Lower leg skin (tissue), 3 donors: ENCODE data around the gene ABCA13.

Experiments used
- POLR2A ChIP-seq, 2 donors: fragments of 450-650 bp; IDR thresholded peaks; one replicate each; pipeline ENCODE4 v1.6.1; 2016 to 2017; ENCODE audit warnings: antibody characterized with exemption in 2 of 2, mild to moderate bottlenecking in 1 of 2, moderate library complexity in 1 of 2
- TF ChIP-seq, protein P1 (sequence below), 3 donors: fragments of 450-650 bp; IDR thresholded peaks; one replicate each; pipeline ENCODE4 v1.5.1; 2016; ENCODE audit warnings: antibody characterized with exemption in 3 of 3, mild to moderate bottlenecking in 3 of 3, moderate library complexity in 2 of 3

DNA sequence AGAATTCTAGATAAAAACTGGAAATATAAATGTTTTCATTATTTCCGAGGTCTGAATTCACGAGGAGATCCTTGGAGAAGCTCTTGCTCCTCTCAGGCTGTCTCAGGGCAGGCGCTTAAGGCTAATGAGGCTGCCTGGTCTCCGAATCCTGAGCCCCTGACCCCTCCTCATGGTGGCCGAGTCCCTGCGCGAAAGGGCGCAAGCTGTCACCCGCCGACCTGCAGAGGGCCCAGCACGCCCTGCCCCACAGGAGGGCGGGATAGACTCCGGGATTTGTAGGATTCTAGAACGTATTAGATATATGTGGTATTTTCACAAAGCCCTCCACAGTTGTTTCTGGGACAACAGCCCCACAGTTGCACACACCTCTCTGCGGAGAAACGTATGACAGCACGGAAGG, 284.1 kb downstream of the ABCA13 start:
- no peak for TF ChIP-seq POLR2A (IDR thresholded peaks at IDR 0.05)
- TF ChIP-seq, protein P1, sequence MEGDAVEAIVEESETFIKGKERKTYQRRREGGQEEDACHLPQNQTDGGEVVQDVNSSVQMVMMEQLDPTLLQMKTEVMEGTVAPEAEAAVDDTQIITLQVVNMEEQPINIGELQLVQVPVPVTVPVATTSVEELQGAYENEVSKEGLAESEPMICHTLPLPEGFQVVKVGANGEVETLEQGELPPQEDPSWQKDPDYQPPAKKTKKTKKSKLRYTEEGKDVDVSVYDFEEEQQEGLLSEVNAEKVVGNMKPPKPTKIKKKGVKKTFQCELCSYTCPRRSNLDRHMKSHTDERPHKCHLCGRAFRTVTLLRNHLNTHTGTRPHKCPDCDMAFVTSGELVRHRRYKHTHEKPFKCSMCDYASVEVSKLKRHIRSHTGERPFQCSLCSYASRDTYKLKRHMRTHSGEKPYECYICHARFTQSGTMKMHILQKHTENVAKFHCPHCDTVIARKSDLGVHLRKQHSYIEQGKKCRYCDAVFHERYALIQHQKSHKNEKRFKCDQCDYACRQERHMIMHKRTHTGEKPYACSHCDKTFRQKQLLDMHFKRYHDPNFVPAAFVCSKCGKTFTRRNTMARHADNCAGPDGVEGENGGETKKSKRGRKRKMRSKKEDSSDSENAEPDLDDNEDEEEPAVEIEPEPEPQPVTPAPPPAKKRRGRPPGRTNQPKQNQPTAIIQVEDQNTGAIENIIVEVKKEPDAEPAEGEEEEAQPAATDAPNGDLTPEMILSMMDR (IDR thresholded peaks at IDR 0.05), result no peak
